K562 (cell line): ENCODE results near the gene NUDT2. TPM values are rescaled to one million over a fixed set of nuclear protein-coding genes. Genes with fewer than 3 reads are reported as not detected.

Source experiments
- ETV1 ChIP-seq: fragments of 450-650 bp; conservative IDR thresholded peaks from 2 replicates; pipeline ENCODE4 v1.6.1; 2016; ENCODE audit warnings: missing genetic modification characterization, control low read depth, low read depth, missing compliant biosample characterization
- ETV6 ChIP-seq, 3 experiments: fragments of 150-350 bp in 1 of 3; sonication (generic) in 1 of 3; formaldehyde crosslinking in 1 of 3; IDR thresholded peaks; 2 replicates each; pipeline versions ENCODE4 v1.6.1 to v1.8.0; 2014 to 2022; ENCODE audit warnings: borderline replicate concordance in 2 of 3, low read depth in 2 of 3, antibody characterized with exemption in 1 of 3, low read length in 1 of 3, mild to moderate bottlenecking in 1 of 3, missing genetic modification reagents in 1 of 3
- FOXJ2 ChIP-seq: fragments of 200-800 bp; sonication (Bioruptor generic); IDR thresholded peaks from 2 replicates; pipeline ENCODE4 v1.6.1; 2016; ENCODE audit warnings: missing genetic modification characterization, missing compliant biosample characterization
- FOXM1 ChIP-seq, 2 experiments: fragments of 450-650 bp in 1 of 2; sonication (generic) in 1 of 2; formaldehyde crosslinking in 1 of 2; IDR thresholded peaks; 2 replicates each; pipeline versions ENCODE4 v1.6.1 to v1.9.0; 2017 to 2022; ENCODE audit warnings: low read depth in 2 of 2, mild to moderate bottlenecking in 2 of 2, missing genetic modification reagents in 1 of 2, moderate library complexity in 1 of 2
- MTA3 ChIP-seq: fragments of 450-650 bp; formaldehyde crosslinking; IDR thresholded peaks from 2 replicates; pipeline ENCODE4 v1.6.1; 2017; ENCODE audit warnings: mild to moderate bottlenecking, borderline replicate concordance
- NBN ChIP-seq: fragments of 450-650 bp; IDR thresholded peaks from 2 replicates; pipeline ENCODE4 v1.6.1; 2016; ENCODE audit warnings: low read depth, mild to moderate bottlenecking
- NR2C1 ChIP-seq, 2 experiments: fragments of 450-650 bp; IDR thresholded peaks; 2 replicates each; pipeline ENCODE4 v1.6.1; 2017; ENCODE audit warnings: mild to moderate bottlenecking in 2 of 2, antibody characterized with exemption in 1 of 2, inconsistent platforms in 1 of 2, missing compliant biosample characterization in 1 of 2, missing genetic modification characterization in 1 of 2
- NR4A1 ChIP-seq, 2 experiments: fragments of 250-450 bp in 1 of 2; fragments of 450-650 bp in 1 of 2; sonication (Bioruptor Pico) in 1 of 2; IDR thresholded peaks; 2 replicates each; pipeline versions ENCODE4 v1.4.0 to v1.6.1; 2016 to 2020; ENCODE audit warnings: mild to moderate bottlenecking in 2 of 2, missing compliant biosample characterization in 1 of 2, missing genetic modification characterization in 1 of 2, moderate library complexity in 1 of 2
- POU5F1 ChIP-seq: fragments of 150-350 bp; IDR thresholded peaks from 2 replicates; pipeline ENCODE4 v1.6.1; 2014; ENCODE audit warnings: borderline replicate concordance, low read length, low read depth, mild to moderate bottlenecking; ENCODE audit not compliant: partially characterized antibody
- PRDM10 ChIP-seq: fragments of 450-650 bp; IDR thresholded peaks from 2 replicates; pipeline ENCODE4 v1.6.1; 2018; ENCODE audit not compliant: partially characterized antibody
- SMAD4 ChIP-seq: fragments of 250-450 bp; sonication (Bioruptor Pico); conservative IDR thresholded peaks from 2 replicates; pipeline ENCODE4 v1.8.0; 2021; ENCODE audit warnings: inconsistent platforms, mild to moderate bottlenecking, moderate library complexity
- ZBTB11 ChIP-seq, 3 experiments: fragments of 200-800 bp in 1 of 3; fragments of 250-450 bp in 1 of 3; fragments of 450-650 bp in 1 of 3; sonication (Bioruptor Pico) in 1 of 3; sonication (Bioruptor generic) in 1 of 3; formaldehyde crosslinking in 1 of 3; IDR thresholded peaks; 2 replicates each; pipeline versions ENCODE4 v1.6.1 to v1.8.0; 2016 to 2022; ENCODE audit warnings: mild to moderate bottlenecking in 2 of 3, missing genetic modification characterization in 2 of 3, missing compliant biosample characterization in 1 of 3, moderate library complexity in 1 of 3
- ZNF431 ChIP-seq: sonication (generic); formaldehyde crosslinking; IDR thresholded peaks from 2 replicates; pipeline ENCODE4 v1.8.0; 2022; ENCODE audit warnings: mild to moderate bottlenecking, missing genetic modification reagents
- ZNF518B ChIP-seq: fragments of 250-450 bp; sonication (Bioruptor Pico); IDR thresholded peaks from 2 replicates; pipeline ENCODE4 v1.5.0; 2021; ENCODE audit warnings: mild to moderate bottlenecking, moderate library complexity
- polyA plus RNA-seq, 8 experiments: library from polyadenylated mRNA; depleted of rRNA in 4 of 8; stranded (reverse) in 5 of 8; unstranded in 3 of 8; fragments of >200 nt; fragmentation: Nextera tagmentation in 2 of 8; fragmentation: Illumina TruSeq in 1 of 8; extraction: Ambion mirVana in 2 of 8; extraction: Trizol in 1 of 8; gene quantifications; 2 replicates each; pipeline versions ENCODE4 v1.2.1 to v1.2.3, GENCODE V29; 2011 to 2014; ENCODE audit warnings: inconsistent platforms in 1 of 8, missing spikeins in 1 of 8
- total RNA-seq, 7 experiments: library from RNA; depleted of rRNA in 6 of 7; stranded (reverse); fragments of >200 nt in 6 of 7; fragmentation: Illumina TruSeq in 2 of 7; extraction: Trizol in 2 of 7; gene quantifications; 2 replicates each; pipeline versions ENCODE4 v1.2.1 to v1.2.3, GENCODE V29; 2011 to 2021; ENCODE audit warnings: low replicate concordance in 1 of 7

The NUDT2 gene
- total and polyA plus RNA-seq, 9 of the 15 experiments (the other 6 are each of a cell fraction or from before 2014, with no cell fraction given): 11.5 to 28.1 (median 19.0) TPM

GRCh38 chr9:34328500-34328986, 826 bp upstream of the NUDT2 start (continued):
- TF ChIP-seq ETV1 (tag) (0 out of 2 replicates have a peak, but pooled peaks have one; percentile 39), SMAD4 (CRISPR knock-in tag) (no peak), MTA3 (0 out of 2 replicates have a peak, but pooled peaks have one; percentile 10), NR2C1 (IDR thresholded peaks at IDR 0.05) (0 out of 2 replicates have a peak, but pooled peaks have one; percentile 34), NR2C1 (tag; IDR thresholded peaks at IDR 0.05) (no peak), NR4A1 (CRISPR knock-in tag; IDR thresholded peaks at IDR 0.05) (no peak), NR4A1 (tag; IDR thresholded peaks at IDR 0.05) (no peak), ZNF518B (CRISPR knock-in tag) (no peak), NBN (no peak), FOXJ2 (tag) (peak; percentile 27; the same call in 1 of the 2 replicates), PRDM10 (peak; percentile 71), ETV6 (IDR thresholded peaks at IDR 0.05; ENCODE audit: borderline replicate concordance in 1 of 2, low read depth in 2 of 2, low read length in 1 of 2) (peak in 1 of 2 experiments; percentile 81; a peak in 3 of 4 replicates), ETV6 (CRISPR knock-in tag; IDR thresholded peaks at IDR 0.05; ENCODE audit: borderline replicate concordance) (no peak), ZBTB11 (CRISPR knock-in tag; IDR thresholded peaks at IDR 0.05) (no peak), ZNF431 (CRISPR knock-in tag) (0 out of 2 replicates have a peak, but pooled peaks have one; percentile 35), POU5F1 (no peak), FOXM1 (IDR thresholded peaks at IDR 0.05; ENCODE audit: low read depth) (peak; percentile 57), FOXM1 (CRISPR knock-in tag; IDR thresholded peaks at IDR 0.05; ENCODE audit: low read depth) (no peak)
